Measurements from ENCODE around the gene ZNF722. TPM values are rescaled to one million over a fixed set of nuclear protein-coding genes. Genes with fewer than 3 reads are reported as not detected.
"Not testable (repeated sequence)": the region's sequence is repeated elsewhere in the genome, so short reads cannot be mapped to it uniquely, and the experiment has no call there.

Gene ZNF722
- polyA plus RNA-seq (2013) = not detected

GRCh38 chr7:63998549-63998948, at the start of gene ZNF722:
TSS of gene ZNF722 (plus strand) at chr7:63998849. CDS start at chr7:63998962, 113 bp downstream.
- 89% methylated on average over 9 of the region's 10 CpGs for WGBS (ENCODE audit: insufficient coverage)

GRCh38 chr7:63953181-63953580, 45.5 kb upstream of the ZNF722 start:
- 70% methylated on average over 2 of the region's 2 CpGs for WGBS (ENCODE audit: insufficient coverage)
- POLR2A ChIA-PET = no interaction called here
- Histone ChIP-seq H3K36me3 (ENCODE audit: control insufficient read depth in 4 of 4, insufficient read depth in 4 of 4, low read length in 3 of 4) (no peaks in the 10 kb centered on the region), H3K4me3 (ENCODE audit: control insufficient read depth in 1 of 7, extremely low read depth in 1 of 7, insufficient read depth in 4 of 7, low read depth in 2 of 7, low read length in 6 of 7) (no peak overlapping the region), H3K27me3 (replicated peaks in 2 of 5; ENCODE audit: control insufficient read depth in 4 of 5, insufficient read depth in 5 of 5, low read length in 4 of 5) (no peaks in the 10 kb centered on the region), H3K4me1 (ENCODE audit: control extremely low read depth in 1 of 4, control insufficient read depth in 4 of 4, insufficient read depth in 4 of 4, low read length in 3 of 4) (no peaks in the 10 kb centered on the region), H3K9me3 (ENCODE audit: control extremely low read depth in 1 of 5, control insufficient read depth in 4 of 5, insufficient read depth in 2 of 5, low read depth in 1 of 5, low read length in 4 of 5) (peaks cover 0 to 21% (median 9%) of the 10 kb centered on the region in 5 experiments), H3K27ac (ENCODE audit: insufficient read depth in 1 of 2, low read depth in 1 of 2, low read length in 2 of 2, poor library complexity in 1 of 2, severe bottlenecking in 2 of 2) (no peak overlapping the region)
- DNase-seq = no peak
- CTCF ChIA-PET = no interaction called here

More at GRCh38 chr7:63998549-63998948, at the start of gene ZNF722:
- Histone ChIP-seq H3K4me1 (ENCODE audit: control extremely low read depth in 1 of 4, control insufficient read depth in 4 of 4, insufficient read depth in 4 of 4, low read length in 3 of 4) (no peaks in the 10 kb centered on the region), H3K27me3 (replicated peaks in 2 of 5; ENCODE audit: control insufficient read depth in 4 of 5, insufficient read depth in 5 of 5, low read length in 4 of 5) (no peaks in the 10 kb centered on the region), H3K36me3 (ENCODE audit: control insufficient read depth in 4 of 4, insufficient read depth in 4 of 4, low read length in 3 of 4) (no peaks in the 10 kb centered on the region), H3K27ac (ENCODE audit: insufficient read depth in 1 of 2, low read depth in 1 of 2, low read length in 2 of 2, poor library complexity in 1 of 2, severe bottlenecking in 2 of 2) (no peak within 1 kb of the TSS), H3K4me3 (ENCODE audit: control insufficient read depth in 1 of 7, extremely low read depth in 1 of 7, insufficient read depth in 4 of 7, low read depth in 2 of 7, low read length in 6 of 7) (no peak within 1 kb of the TSS), H3K9me3 (ENCODE audit: control extremely low read depth in 1 of 5, control insufficient read depth in 4 of 5, insufficient read depth in 2 of 5, low read depth in 1 of 5, low read length in 4 of 5) (peaks cover 2 to 13% (median 8%) of the 10 kb centered on the region in 5 experiments)
- no peak for DNase-seq
- ChIA-PET CTCF (no interaction called here), POLR2A (no interaction called here)

DNA sequence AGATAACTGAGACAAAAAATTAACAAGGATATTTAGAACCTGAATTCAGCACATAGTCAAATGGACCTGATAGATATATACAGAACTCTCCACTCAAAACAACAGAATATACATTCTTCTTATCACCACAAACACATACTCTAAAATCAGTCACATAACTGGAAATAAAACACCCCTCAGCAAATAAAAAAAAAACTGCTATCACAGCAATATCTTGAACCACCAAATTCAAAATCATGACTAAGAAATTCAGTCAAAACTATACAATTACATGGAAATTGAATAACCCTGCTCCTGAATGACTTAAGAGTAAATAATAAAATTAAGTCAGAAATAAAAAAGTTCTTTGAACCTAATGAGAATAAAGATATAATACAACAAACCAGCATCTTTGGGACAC, 30.0 kb upstream of the ZNF722 start:
- H3K4me1 ChIP-seq (ENCODE audit: control extremely low read depth in 1 of 4, control insufficient read depth in 4 of 4, insufficient read depth in 4 of 4, low read length in 3 of 4) = no peaks in the 10 kb centered on the region
- peaks cover 0 to 7% (median 4%) of the 10 kb centered on the region in 5 experiments for H3K9me3 ChIP-seq (ENCODE audit: control extremely low read depth in 1 of 5, control insufficient read depth in 4 of 5, insufficient read depth in 2 of 5, low read depth in 1 of 5, low read length in 4 of 5)
- H3K4me3 ChIP-seq (ENCODE audit: control insufficient read depth in 1 of 7, extremely low read depth in 1 of 7, insufficient read depth in 4 of 7, low read depth in 2 of 7, low read length in 6 of 7) = no peak overlapping the region
- DNase-seq = no peak
- no peak overlapping the region for H3K27ac ChIP-seq (ENCODE audit: insufficient read depth in 1 of 2, low read depth in 1 of 2, low read length in 2 of 2, poor library complexity in 1 of 2, severe bottlenecking in 2 of 2)
- ChIA-PET CTCF (no interaction called here), POLR2A (no interaction called here)
- no peaks in the 10 kb centered on the region for H3K36me3 ChIP-seq (ENCODE audit: control insufficient read depth in 4 of 4, insufficient read depth in 4 of 4, low read length in 3 of 4)
- H3K27me3 ChIP-seq (replicated peaks in 2 of 5; ENCODE audit: control insufficient read depth in 4 of 5, insufficient read depth in 5 of 5, low read length in 4 of 5) = no peaks in the 10 kb centered on the region

GRCh38 chr7:64015496-64015895, 16.8 kb downstream of the ZNF722 start:
- DNase-seq; H3K27me3 ChIP-seq (replicated peaks in 2 of 5; ENCODE audit: control insufficient read depth in 4 of 5, insufficient read depth in 5 of 5, low read length in 4 of 5); H3K27ac ChIP-seq (ENCODE audit: insufficient read depth in 1 of 2, low read depth in 1 of 2, low read length in 2 of 2, poor library complexity in 1 of 2, severe bottlenecking in 2 of 2); POLR2A ChIA-PET; CTCF ChIA-PET; H3K4me1 ChIP-seq (ENCODE audit: control extremely low read depth in 1 of 4, control insufficient read depth in 4 of 4, insufficient read depth in 4 of 4, low read length in 3 of 4); H3K36me3 ChIP-seq (ENCODE audit: control insufficient read depth in 4 of 4, insufficient read depth in 4 of 4, low read length in 3 of 4); H3K4me3 ChIP-seq (ENCODE audit: control insufficient read depth in 1 of 7, extremely low read depth in 1 of 7, insufficient read depth in 4 of 7, low read depth in 2 of 7, low read length in 6 of 7): not testable (repeated sequence)
- no CpG with 5 or more reads among the region's 2 CpGs for WGBS (ENCODE audit: insufficient coverage)
- peaks cover 4 to 21% (median 7%) of the 10 kb centered on the region in 5 experiments for H3K9me3 ChIP-seq (ENCODE audit: control extremely low read depth in 1 of 5, control insufficient read depth in 4 of 5, insufficient read depth in 2 of 5, low read depth in 1 of 5, low read length in 4 of 5)

DNA sequence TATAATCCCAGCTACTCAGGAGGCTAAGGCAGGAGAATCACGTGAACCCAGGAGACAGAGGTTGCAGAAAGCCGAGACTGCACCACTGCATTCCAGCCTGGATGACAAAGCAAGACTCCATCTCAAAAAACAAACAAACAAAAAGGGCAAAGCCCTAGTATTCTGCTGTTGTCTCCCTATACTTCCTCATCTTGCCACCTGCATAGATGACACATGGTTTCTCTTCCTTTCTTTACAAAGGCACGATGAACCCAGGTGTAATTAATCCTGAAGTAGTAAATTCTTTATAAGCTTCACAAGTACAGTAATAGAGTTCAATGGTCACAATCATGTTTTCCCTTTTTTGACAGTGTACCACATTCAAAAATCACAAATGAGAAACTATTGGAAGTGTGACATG, 36.7 kb downstream of the ZNF722 start:
- Histone ChIP-seq H3K4me3 (ENCODE audit: control insufficient read depth in 1 of 7, extremely low read depth in 1 of 7, insufficient read depth in 4 of 7, low read depth in 2 of 7, low read length in 6 of 7) (no peak overlapping the region), H3K4me1 (ENCODE audit: control extremely low read depth in 1 of 4, control insufficient read depth in 4 of 4, insufficient read depth in 4 of 4, low read length in 3 of 4) (no peaks in the 10 kb centered on the region), H3K9me3 (ENCODE audit: control extremely low read depth in 1 of 5, control insufficient read depth in 4 of 5, insufficient read depth in 2 of 5, low read depth in 1 of 5, low read length in 4 of 5) (peaks cover 0 to 50% (median 25%) of the 10 kb centered on the region in 5 experiments), H3K27me3 (replicated peaks in 2 of 5; ENCODE audit: control insufficient read depth in 4 of 5, insufficient read depth in 5 of 5, low read length in 4 of 5) (peaks cover 0 to 6% (median 0%) of the 10 kb centered on the region in 5 experiments), H3K36me3 (ENCODE audit: control insufficient read depth in 4 of 4, insufficient read depth in 4 of 4, low read length in 3 of 4) (no peaks in the 10 kb centered on the region), H3K27ac (ENCODE audit: insufficient read depth in 1 of 2, low read depth in 1 of 2, low read length in 2 of 2, poor library complexity in 1 of 2, severe bottlenecking in 2 of 2) (no peak overlapping the region)
- no peak for DNase-seq
- 80% methylated on average over 1 of the region's 3 CpGs for WGBS (ENCODE audit: insufficient coverage)
- ChIA-PET POLR2A (no interaction called here), CTCF (no interaction called here)

DNA sequence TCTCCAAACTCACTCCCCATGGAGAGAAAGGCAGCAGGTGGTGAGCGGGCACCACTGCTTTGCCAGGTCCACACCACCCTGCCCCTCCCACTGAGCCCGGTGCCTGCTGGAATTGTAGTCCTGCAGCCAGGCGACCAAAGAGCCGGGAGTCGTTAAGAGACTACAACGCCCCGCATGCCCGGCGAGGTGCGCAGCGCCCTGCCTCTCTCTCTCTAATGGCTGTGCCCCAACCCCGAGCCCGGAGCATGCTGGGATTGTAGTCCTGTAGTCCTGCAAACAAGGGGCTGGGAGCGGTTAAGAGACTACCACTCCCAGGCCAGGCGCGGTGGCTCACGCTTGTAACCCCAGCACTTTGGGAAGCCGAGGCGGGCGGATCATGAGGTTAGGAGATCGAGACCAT, 38.4 kb downstream of the ZNF722 start:
- ChIA-PET CTCF (no interaction called here), POLR2A (no interaction called here)
- WGBS (ENCODE audit: insufficient coverage) = 29% methylated on average over 20 of the region's 21 CpGs

GRCh38 chr7:64045301-64046040, 46.8 kb downstream of the ZNF722 start, which contains the start of gene ZNF727:
TSS of gene ZNF727 (plus strand) at chr7:64045434. CDS start at chr7:64045622, 188 bp downstream.
- Histone ChIP-seq H3K4me1 (ENCODE audit: control extremely low read depth in 1 of 4, control insufficient read depth in 4 of 4, insufficient read depth in 4 of 4, low read length in 3 of 4) (peaks cover 0 to 5% (median 0%) of the 10 kb centered on the region in 4 experiments), H3K36me3 (ENCODE audit: control insufficient read depth in 4 of 4, insufficient read depth in 4 of 4, low read length in 3 of 4) (no peaks in the 10 kb centered on the region), H3K9me3 (ENCODE audit: control extremely low read depth in 1 of 5, control insufficient read depth in 4 of 5, insufficient read depth in 2 of 5, low read depth in 1 of 5, low read length in 4 of 5) (peaks cover 0 to 24% (median 12%) of the 10 kb centered on the region in 5 experiments), H3K27me3 (replicated peaks in 2 of 5; ENCODE audit: control insufficient read depth in 4 of 5, insufficient read depth in 5 of 5, low read length in 4 of 5) (no peaks in the 10 kb centered on the region), H3K27ac (ENCODE audit: insufficient read depth in 1 of 2, low read depth in 1 of 2, low read length in 2 of 2, poor library complexity in 1 of 2, severe bottlenecking in 2 of 2) (peak within 1 kb of the TSS; percentile 67 to 77), H3K4me3 (ENCODE audit: control insufficient read depth in 1 of 7, extremely low read depth in 1 of 7, insufficient read depth in 4 of 7, low read depth in 2 of 7, low read length in 6 of 7) (peak within 1 kb of the TSS in 6 of 7 experiments; percentile 35 to 90 (median 58))
- ChIA-PET CTCF (no interaction called here), POLR2A (no interaction called here)
- 3% methylated on average over 29 of the region's 33 CpGs for WGBS (ENCODE audit: insufficient coverage)
- peak; percentile 62 to 95 (median 87) for DNase-seq

More for the DNA sequence above, 38.4 kb downstream of the ZNF722 start:
- H3K4me1 ChIP-seq (ENCODE audit: control extremely low read depth in 1 of 4, control insufficient read depth in 4 of 4, insufficient read depth in 4 of 4, low read length in 3 of 4) = no peaks in the 10 kb centered on the region
- H3K4me3 ChIP-seq (ENCODE audit: control insufficient read depth in 1 of 7, extremely low read depth in 1 of 7, insufficient read depth in 4 of 7, low read depth in 2 of 7, low read length in 6 of 7) = no peak overlapping the region
- H3K27ac ChIP-seq (ENCODE audit: insufficient read depth in 1 of 2, low read depth in 1 of 2, low read length in 2 of 2, poor library complexity in 1 of 2, severe bottlenecking in 2 of 2) = no peak overlapping the region
- DNase-seq = peak in 1 of 3 donors; percentile 2
- H3K36me3 ChIP-seq (ENCODE audit: control insufficient read depth in 4 of 4, insufficient read depth in 4 of 4, low read length in 3 of 4) = no peaks in the 10 kb centered on the region
- peaks cover 0 to 6% (median 0%) of the 10 kb centered on the region in 5 experiments for H3K27me3 ChIP-seq (replicated peaks in 2 of 5; ENCODE audit: control insufficient read depth in 4 of 5, insufficient read depth in 5 of 5, low read length in 4 of 5)
- peaks cover 0 to 49% (median 30%) of the 10 kb centered on the region in 5 experiments for H3K9me3 ChIP-seq (ENCODE audit: control extremely low read depth in 1 of 5, control insufficient read depth in 4 of 5, insufficient read depth in 2 of 5, low read depth in 1 of 5, low read length in 4 of 5)
